Measurements from ENCODE around the gene GUCY1A1.

Gene GUCY1A1

GRCh38 chr4:155742310-155743015 is 75.8 kb downstream of the GUCY1A1 start:
- no peak for DNase-seq

- peak; percentile 35 for DNase-seq
These were observed 79.3 kb downstream of the GUCY1A1 start for GRCh38 chr4:155745984-155746383.

- DNase-seq, result no peak
These were observed 81.4 kb downstream of the GUCY1A1 start for GRCh38 chr4:155748039-155748438.

- no peak for DNase-seq
These were observed 82.4 kb downstream of the GUCY1A1 start for GRCh38 chr4:155749041-155749440.

GRCh38 chr4:155751569-155751968 is 84.9 kb downstream of the GUCY1A1 start:
- no peak for DNase-seq

- DNase-seq, result no peak
These were observed 91.2 kb downstream of the GUCY1A1 start for GRCh38 chr4:155757745-155758265.

GRCh38 chr4:155758481-155759371 is 92.1 kb downstream of the GUCY1A1 start, which contains the start of gene GUCY1B1:
Gene GUCY1B1 (plus strand): TSS chr4:155759021. CDS start chr4:155759141, 120 bp downstream.
- peak; percentile 96 for DNase-seq

GRCh38 chr4:155759372-155760252 is 93.0 kb downstream of the GUCY1A1 start:
- peak; percentile 21 for DNase-seq

GRCh38 chr4:155761047-155761446 is 94.4 kb downstream of the GUCY1A1 start:
- DNase-seq, result no peak

- no peak for DNase-seq
These were observed 95.3 kb downstream of the GUCY1A1 start for GRCh38 chr4:155761916-155762315.

- peak; percentile 42 for DNase-seq
These were observed 95.7 kb downstream of the GUCY1A1 start for GRCh38 chr4:155762334-155762733.

GRCh38 chr4:155763551-155763950 is 96.9 kb downstream of the GUCY1A1 start:
- no peak for DNase-seq

GRCh38 chr4:155765149-155765548 is 98.5 kb downstream of the GUCY1A1 start:
- no peak for DNase-seq

- DNase-seq, result no peak
These were observed 100.0 kb downstream of the GUCY1A1 start for GRCh38 chr4:155766622-155767021.

GRCh38 chr4:155768370-155768769 is 101.7 kb downstream of the GUCY1A1 start:
- no peak for DNase-seq

- no peak for DNase-seq
These were observed 102.4 kb downstream of the GUCY1A1 start for GRCh38 chr4:155769090-155769489.

- no peak for DNase-seq
These were observed 106.0 kb downstream of the GUCY1A1 start for GRCh38 chr4:155772459-155773195.

- DNase-seq, result no peak
These were observed 106.7 kb downstream of the GUCY1A1 start for GRCh38 chr4:155773196-155773800.

- DNase-seq, result no peak
These were observed 107.4 kb downstream of the GUCY1A1 start for GRCh38 chr4:155774033-155774432.

GRCh38 chr4:155777971-155778735 is 111.5 kb downstream of the GUCY1A1 start:
- DNase-seq, result peak; percentile 26

- DNase-seq, result peak; percentile 40
These were observed 114.1 kb downstream of the GUCY1A1 start for GRCh38 chr4:155780775-155781174.
